Measurements from ENCODE around the gene TRIM49. TPM values are rescaled to one million over a fixed set of nuclear protein-coding genes. Genes with fewer than 3 reads are reported as not detected.
"Not testable (repeated sequence)": the region's sequence is repeated elsewhere in the genome, so short reads cannot be mapped to it uniquely, and the experiment has no call there.

The TRIM49 gene
- 1 to 10 TPM in 1 of 2 donors, not detected in 1; 1.7 TPM for total RNA-seq

- H3K4me3 ChIP-seq; H3K27me3 ChIP-seq (replicated peaks; ENCODE audit: insufficient read depth); H3K36me3 ChIP-seq; intact Hi-C loops (cut with DNase I); H3K27ac ChIP-seq; DNase-seq (ENCODE audit: low spot score); H3K9me3 ChIP-seq; H3K4me1 ChIP-seq (replicated peaks): not testable (repeated sequence)
- 100% methylated on average over 2 of the region's 2 CpGs for WGBS
Measured at GRCh38 chr11:89808475-89808874, at the start of gene TRIM49. Gene TRIM49 (minus strand): TSS chr11:89808575. CDS start chr11:89804469, 4,106 bp downstream.

DNA sequence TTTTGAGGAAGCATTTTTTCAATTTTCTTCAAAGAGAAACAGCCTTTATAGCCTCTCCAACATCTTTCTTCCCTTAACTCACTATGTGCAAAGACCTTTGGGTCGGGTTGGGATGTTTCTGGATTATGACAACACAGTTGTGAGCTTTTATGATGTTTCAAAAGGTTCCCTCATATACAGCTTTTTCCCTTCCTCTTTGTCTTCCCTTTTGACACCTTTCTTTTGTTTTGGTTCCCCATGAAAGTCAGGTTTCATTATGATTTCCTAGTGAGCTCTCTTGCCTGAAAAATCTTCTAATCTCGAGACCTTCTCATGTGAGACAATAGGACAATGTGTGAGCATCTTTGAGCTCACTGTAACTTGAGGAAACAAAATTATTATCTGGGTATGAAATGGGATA is 18.3 kb upstream of the TRIM49 start:
- H3K36me3 ChIP-seq; H3K4me1 ChIP-seq (replicated peaks); H3K27me3 ChIP-seq (replicated peaks; ENCODE audit: insufficient read depth); H3K27ac ChIP-seq; intact Hi-C loops (cut with DNase I); H3K4me3 ChIP-seq; DNase-seq (ENCODE audit: low spot score); H3K9me3 ChIP-seq: not testable (repeated sequence)
- WGBS, result 43% methylated on average over 1 of the region's 2 CpGs

DNA sequence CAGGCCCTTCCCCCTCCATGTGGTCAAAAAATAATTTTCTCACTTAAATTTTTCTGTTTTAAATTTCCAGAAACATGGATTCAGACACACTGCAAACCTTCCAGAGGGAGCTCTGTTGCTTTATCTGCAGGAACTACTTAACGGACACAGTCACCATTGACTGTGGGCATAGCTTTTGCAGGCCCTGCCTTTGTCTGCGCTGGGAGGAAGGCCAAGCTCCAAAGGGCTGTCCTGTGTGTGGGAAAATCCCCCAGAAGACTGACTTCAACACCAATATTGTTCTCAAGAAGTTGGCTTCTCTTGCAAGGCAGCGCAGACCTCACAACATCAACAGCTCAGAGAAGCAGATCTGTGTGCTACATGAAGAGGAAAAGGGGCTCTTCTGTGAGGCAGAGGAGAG is 11.6 kb upstream of the TRIM49 start:
- H3K27me3 ChIP-seq (replicated peaks; ENCODE audit: insufficient read depth); H3K9me3 ChIP-seq; H3K36me3 ChIP-seq; H3K27ac ChIP-seq; H3K4me3 ChIP-seq; H3K4me1 ChIP-seq (replicated peaks); intact Hi-C loops (cut with DNase I); DNase-seq (ENCODE audit: low spot score): not testable (repeated sequence)
- no CpG with 5 or more reads among the region's 3 CpGs for WGBS

- H3K4me1 ChIP-seq (replicated peaks); intact Hi-C loops (cut with DNase I); H3K4me3 ChIP-seq; H3K36me3 ChIP-seq; H3K27me3 ChIP-seq (replicated peaks; ENCODE audit: insufficient read depth); H3K9me3 ChIP-seq; DNase-seq (ENCODE audit: low spot score); H3K27ac ChIP-seq: not testable (repeated sequence)
- 78% methylated on average over 5 of the region's 5 CpGs for WGBS
Measured at GRCh38 chr11:89813535-89813934, 5.2 kb upstream of the TRIM49 start.

DNA sequence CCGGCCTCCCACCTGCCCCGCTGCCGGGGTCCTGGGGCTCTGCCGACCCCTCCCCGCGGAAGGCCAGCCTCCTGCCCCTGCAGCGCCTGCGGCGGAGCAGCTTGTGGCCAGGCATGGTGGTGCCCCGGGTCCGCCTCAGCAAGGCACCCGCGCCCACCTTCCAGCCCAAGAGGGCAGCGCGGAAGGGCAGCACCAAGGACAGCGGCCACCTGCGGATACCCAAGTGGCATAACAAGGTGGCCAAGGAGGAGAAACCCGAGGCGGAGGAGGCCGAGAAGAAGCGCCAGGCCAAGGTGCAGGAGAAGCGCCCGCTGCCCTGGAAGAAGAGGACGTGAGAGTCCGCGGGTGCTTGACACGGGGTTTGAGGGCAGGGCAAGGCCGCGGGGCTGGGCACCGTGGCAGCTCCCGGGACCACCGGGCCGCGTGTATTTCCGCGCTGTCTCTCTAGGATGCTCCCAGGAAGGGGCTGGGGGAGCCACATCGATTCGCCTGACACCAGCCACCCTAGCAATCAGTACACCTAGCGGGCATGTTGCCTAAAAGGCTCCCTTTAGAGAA is 20.8 kb downstream of the TRIM49 start:
- H3K4me3 ChIP-seq; intact Hi-C loops (cut with DNase I); H3K9me3 ChIP-seq; H3K27me3 ChIP-seq (replicated peaks; ENCODE audit: insufficient read depth); H3K36me3 ChIP-seq; H3K4me1 ChIP-seq (replicated peaks); H3K27ac ChIP-seq; DNase-seq (ENCODE audit: low spot score): not testable (repeated sequence)
- WGBS, result 37% methylated on average over 29 of the region's 39 CpGs

GRCh38 chr11:89785726-89786125 is 22.6 kb downstream of the TRIM49 start:
- H3K4me1 ChIP-seq (replicated peaks); H3K27ac ChIP-seq; DNase-seq (ENCODE audit: low spot score); H3K4me3 ChIP-seq; H3K9me3 ChIP-seq; intact Hi-C loops (cut with DNase I); H3K36me3 ChIP-seq; H3K27me3 ChIP-seq (replicated peaks; ENCODE audit: insufficient read depth): not testable (repeated sequence)
- 28% methylated on average over 13 of the region's 27 CpGs for WGBS

DNA sequence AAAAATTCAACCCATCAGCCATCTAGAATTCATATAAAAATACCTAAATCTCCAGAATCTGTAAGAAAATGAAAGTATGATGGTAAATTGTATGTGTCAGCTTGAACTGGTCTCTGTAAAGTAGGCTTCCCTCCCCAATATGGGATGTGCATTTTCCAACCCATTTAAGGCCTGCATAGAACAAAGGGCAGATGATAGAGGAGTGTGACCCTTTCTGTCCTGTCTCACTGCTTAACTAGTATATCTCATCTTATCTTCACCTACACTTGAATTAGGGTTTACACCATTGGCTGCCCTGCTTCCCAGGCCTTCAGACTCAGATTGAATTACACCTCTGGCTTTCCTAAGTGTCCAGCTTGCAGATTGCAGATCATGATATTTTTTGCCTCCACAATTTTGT is 57.6 kb downstream of the TRIM49 start:
- H3K36me3 ChIP-seq; intact Hi-C loops (cut with DNase I); H3K27me3 ChIP-seq (replicated peaks; ENCODE audit: insufficient read depth); H3K4me3 ChIP-seq; H3K27ac ChIP-seq; DNase-seq (ENCODE audit: low spot score); H3K9me3 ChIP-seq; H3K4me1 ChIP-seq (replicated peaks): not testable (repeated sequence)

Small RNA genes within 50 kb of the gene (small RNA-seq; reads per million reads assigned to genes)
- gene AP003122.3, result 0 reads per million in 2 donors

Other genes with a start within 250 kb of the TRIM49 start
- gene TRIM77, start 98.3 kb downstream of the TRIM49 start, total RNA-seq, result not detected
- gene TRIM64B, start 69.9 kb upstream of the TRIM49 start, total RNA-seq, result not detected
- gene TRIM49D1, start 113.7 kb upstream of the TRIM49 start, total RNA-seq, result not detected
- under 1 TPM in 1 of 2 donors, not detected in 1; 0.62 TPM for gene TRIM49D2, start 115.5 kb upstream of the TRIM49 start, total RNA-seq
- not detected for gene TRIM64, start 157.5 kb upstream of the TRIM49 start, total RNA-seq
- gene TRIM49C, start 222.5 kb upstream of the TRIM49 start, total RNA-seq, result under 1 TPM in 1 of 2 donors, not detected in 1; 0.34 TPM